ENCODE data around the gene COMMD3. TPM values are rescaled to one million over a fixed set of nuclear protein-coding genes. Genes with fewer than 3 reads are reported as not detected.

The COMMD3 gene
- total and polyA plus RNA-seq, 9 of the 15 experiments (the other 6 are each of a cell fraction or from before 2014, with no cell fraction given), result 50.7 to 217 (median 80.1) TPM

GRCh38 chr10:22325272-22326144 is 9.3 kb downstream of the COMMD3 start (continued):
- TF ChIP-seq ZFX (CRISPR knock-in tag; IDR thresholded peaks at IDR 0.05), result peak; percentile 75
- TF ChIP-seq BHLHE40 (IDR thresholded peaks at IDR 0.05; ENCODE audit: low read length), result 0 out of 2 replicates have a peak, but pooled peaks have one; percentile 31
- no peak for TF ChIP-seq HES1 (IDR thresholded peaks at IDR 0.05; ENCODE audit: low read depth)
- no peak for TF ChIP-seq ZFP30 (CRISPR knock-in tag; IDR thresholded peaks at IDR 0.05; ENCODE audit: borderline replicate concordance)
- no peak for TF ChIP-seq RUNX1 (IDR thresholded peaks at IDR 0.05; ENCODE audit: low read depth)
- TF ChIP-seq DDX20 (tag; IDR thresholded peaks at IDR 0.05; ENCODE audit: low read depth), result no peak
- no peak for TF ChIP-seq MLX (CRISPR knock-in tag; conservative IDR thresholded peaks at IDR 0.05)
- TF ChIP-seq SRF (CRISPR knock-in tag; IDR thresholded peaks at IDR 0.05), result no peak
- TF ChIP-seq NCOA6 (IDR thresholded peaks at IDR 0.05), result no peak
- no peak for TF ChIP-seq ZBTB40 (IDR thresholded peaks at IDR 0.05)
- no peak for TF ChIP-seq ZBTB40 (CRISPR knock-in tag; IDR thresholded peaks at IDR 0.05)
- TF ChIP-seq NFE2L1 (tag; IDR thresholded peaks at IDR 0.05; ENCODE audit: borderline replicate concordance, low read depth), result no peak
- TF ChIP-seq FIP1L1 (IDR thresholded peaks at IDR 0.05; ENCODE audit: low read depth, low read length, poor library complexity, severe bottlenecking), result peak; percentile 25
- no peak for TF ChIP-seq DIDO1 (tag; IDR thresholded peaks at IDR 0.05; ENCODE audit: low read depth)
- TF ChIP-seq THAP7 (CRISPR knock-in tag; IDR thresholded peaks at IDR 0.05), result no peak
- no peak for TF ChIP-seq ZNF174 (CRISPR knock-in tag; IDR thresholded peaks at IDR 0.05)

Data from K562 (cell line).